ENCODE results near the gene GREB1. TPM values are rescaled to one million over a fixed set of nuclear protein-coding genes. Genes with fewer than 3 reads are reported as not detected.

The GREB1 gene
- polyA plus RNA-seq, 1 of the 3 experiments (the other 2 are of a cell fraction), result 2.9 TPM

- no peak overlapping the region for H3K4me3 ChIP-seq (ENCODE audit: low read depth in 2 of 2, low read length in 1 of 2)
- WGBS (ENCODE audit: low lambda C conversion rate), result 98% methylated on average over 8 of the region's 8 CpGs
- H3F3A ChIP-seq (replicated peaks; ENCODE audit: insufficient read depth), result no peaks in the 10 kb centered on the region
- TF ChIP-seq NFIC (IDR thresholded peaks at IDR 0.05; ENCODE audit: borderline replicate concordance) (no peak), ELF1 (IDR thresholded peaks at IDR 0.05) (no peak), GATA2 (CRISPR knock-in tag; IDR thresholded peaks at IDR 0.05) (no peak), CTCF (IDR thresholded peaks at IDR 0.05) (no peak), SMC3 (IDR thresholded peaks at IDR 0.05; ENCODE audit: low read depth, low read length) (no peak), EZH2phosphoT487 (IDR thresholded peaks at IDR 0.05; ENCODE audit: borderline replicate concordance, low read depth) (no peak), USF1 (IDR thresholded peaks at IDR 0.05; ENCODE audit: borderline replicate concordance, low read depth) (no peak), JUND (IDR thresholded peaks at IDR 0.05) (no peak), NRF1 (IDR thresholded peaks at IDR 0.05; ENCODE audit: low read depth, low read length) (no peak)
- no peaks in the 10 kb centered on the region; a peak in 1 of 4 replicates for H3K4me1 ChIP-seq (ENCODE audit: control insufficient read depth in 1 of 2, insufficient read depth in 2 of 2, low read depth in 1 of 2, low read length in 1 of 2)
- no peak overlapping the region for H3K27ac ChIP-seq (ENCODE audit: low read depth in 2 of 2, low read length in 1 of 2)
- no peaks in the 10 kb centered on the region for H4K20me1 ChIP-seq (ENCODE audit: insufficient read depth)
- CTCF ChIA-PET, result interaction anchor here (1.1 to 18.2 kb wide), 4 partner anchors 15 to 435 kb away, joined by 3 to 294 read pairs (median 5); a partner anchor contains a TSS
- no peak overlapping the region for H3K4me2 ChIP-seq
- no peaks in the 10 kb centered on the region for H3K9me3 ChIP-seq
- no peak for DNase-seq
- H3K79me2 ChIP-seq (ENCODE audit: insufficient read depth), result no peaks in the 10 kb centered on the region
- H3K36me3 ChIP-seq (replicated peaks in 1 of 2; ENCODE audit: control insufficient read depth in 1 of 2, insufficient read depth in 2 of 2, low read length in 1 of 2), result no peaks in the 10 kb centered on the region
- H3K9me2 ChIP-seq, result no peaks in the 10 kb centered on the region
- POLR2A ChIA-PET, result no interaction called here
- no peak overlapping the region for H2AFZ ChIP-seq (ENCODE audit: low read depth)
- no peak overlapping the region for H3K9ac ChIP-seq
- no peaks in the 10 kb centered on the region for H3K27me3 ChIP-seq (ENCODE audit: insufficient read depth)
Observed at GRCh38 chr2:11567631-11568031, 33.8 kb downstream of the GREB1 start.

GRCh38 chr2:11568436-11568835 is 34.6 kb downstream of the GREB1 start:
- Histone ChIP-seq H3K9ac (no peak overlapping the region), H4K20me1 (ENCODE audit: insufficient read depth) (no peaks in the 10 kb centered on the region), H3K36me3 (replicated peaks in 1 of 2; ENCODE audit: control insufficient read depth in 1 of 2, insufficient read depth in 2 of 2, low read length in 1 of 2) (no peaks in the 10 kb centered on the region), H3K27ac (ENCODE audit: low read depth in 2 of 2, low read length in 1 of 2) (no peak overlapping the region), H3K4me3 (ENCODE audit: low read depth in 2 of 2, low read length in 1 of 2) (no peak overlapping the region), H3K4me2 (no peak overlapping the region), H3K27me3 (ENCODE audit: insufficient read depth) (no peaks in the 10 kb centered on the region), H3K4me1 (ENCODE audit: control insufficient read depth in 1 of 2, insufficient read depth in 2 of 2, low read depth in 1 of 2, low read length in 1 of 2) (no peaks in the 10 kb centered on the region; a peak in 1 of 4 replicates), H3F3A (replicated peaks; ENCODE audit: insufficient read depth) (no peaks in the 10 kb centered on the region), H3K9me3 (no peaks in the 10 kb centered on the region), H3K9me2 (no peaks in the 10 kb centered on the region), H3K79me2 (ENCODE audit: insufficient read depth) (no peaks in the 10 kb centered on the region), H2AFZ (ENCODE audit: low read depth) (no peak overlapping the region)
- POLR2A ChIA-PET, result no interaction called here
- no peak for DNase-seq
- CTCF ChIA-PET, result interaction anchor here (0.6 to 8.2 kb wide), 7 partner anchors 9 to 436 kb away, joined by 3 to 123 read pairs (median 4); a partner anchor contains a TSS
- WGBS (ENCODE audit: low lambda C conversion rate), result 87% methylated on average over 9 of the region's 10 CpGs
- TF ChIP-seq EZH2phosphoT487 (IDR thresholded peaks at IDR 0.05; ENCODE audit: borderline replicate concordance, low read depth) (no peak), EP300 (IDR thresholded peaks at IDR 0.05; ENCODE audit: borderline replicate concordance in 1 of 2, low read depth in 1 of 2, low read length in 1 of 2) (no peak), ZBTB33 (IDR thresholded peaks at IDR 0.05; ENCODE audit: borderline replicate concordance, low read depth) (no peak), IRF3 (IDR thresholded peaks at IDR 0.05; ENCODE audit: low read depth, low read length) (no peak), MEF2A (IDR thresholded peaks at IDR 0.05; ENCODE audit: borderline replicate concordance, low read depth) (no peak), MXI1 (IDR thresholded peaks at IDR 0.05; ENCODE audit: low read depth, low read length) (no peak), MAX (IDR thresholded peaks at IDR 0.05; ENCODE audit: low read depth) (no peak), RCOR1 (IDR thresholded peaks at IDR 0.05; ENCODE audit: low read length) (no peak), YY1 (IDR thresholded peaks at IDR 0.05; ENCODE audit: low read depth) (no peak), RAD21 (IDR thresholded peaks at IDR 0.05; ENCODE audit: low read length) (no peak), FOXM1 (IDR thresholded peaks at IDR 0.05; ENCODE audit: low read depth) (no peak)
